GM18873 (cell line): ENCODE results near the gene DENND2D.
"Not testable (repeated sequence)": the region's sequence is repeated elsewhere in the genome, so short reads cannot be mapped to it uniquely, and the experiment has no call there.

Experiments used
- ATAC-seq: cut with Tn5 transposase; IDR thresholded peaks from one replicate; pipeline ENCODE4 v1.9.1; 2021; ENCODE audit warnings: mild to moderate bottlenecking, moderate library complexity, moderate number of reproducible peaks; ENCODE audit not compliant: unreplicated experiment, low FRiP score

DENND2D gene

GRCh38 chr1:111222308-111223125 lies 22.1 kb upstream of the DENND2D start:
- ATAC-seq, result no peak

DNA sequence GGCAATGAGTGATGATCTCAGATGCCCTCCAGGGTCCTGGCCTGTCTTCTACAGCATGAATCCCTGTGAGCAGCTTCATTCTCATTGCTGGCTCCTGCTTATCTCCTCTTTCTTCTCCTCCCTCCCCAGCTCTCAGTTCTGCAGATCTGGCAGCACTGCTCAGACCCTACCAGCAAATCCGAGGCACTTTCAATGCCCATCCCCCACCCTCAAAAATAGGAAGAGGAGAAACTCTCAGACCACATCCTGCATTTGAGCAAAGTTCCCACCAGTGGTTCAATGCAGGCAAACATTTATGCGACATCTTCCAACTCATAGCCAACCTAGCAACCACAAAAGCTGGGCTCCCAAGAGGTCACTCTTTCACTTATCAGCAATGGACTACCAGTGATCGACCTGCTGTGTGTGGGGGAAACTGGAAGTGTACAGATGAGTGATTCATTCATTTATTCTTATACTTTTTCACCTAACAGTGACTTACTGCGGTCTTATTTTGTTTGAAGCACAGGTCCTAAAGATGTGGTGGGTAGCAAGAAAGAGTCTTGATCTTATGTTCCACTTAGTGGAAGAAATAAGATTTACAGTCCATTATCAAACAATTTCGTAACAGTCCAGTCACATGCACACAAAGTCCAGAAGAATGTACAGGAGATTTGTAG lies 21.3 kb upstream of the DENND2D start:
- ATAC-seq, result peak; percentile 57

- ATAC-seq, result no peak
These were observed 20.8 kb upstream of the DENND2D start for GRCh38 chr1:111221276-111221632.

DNA sequence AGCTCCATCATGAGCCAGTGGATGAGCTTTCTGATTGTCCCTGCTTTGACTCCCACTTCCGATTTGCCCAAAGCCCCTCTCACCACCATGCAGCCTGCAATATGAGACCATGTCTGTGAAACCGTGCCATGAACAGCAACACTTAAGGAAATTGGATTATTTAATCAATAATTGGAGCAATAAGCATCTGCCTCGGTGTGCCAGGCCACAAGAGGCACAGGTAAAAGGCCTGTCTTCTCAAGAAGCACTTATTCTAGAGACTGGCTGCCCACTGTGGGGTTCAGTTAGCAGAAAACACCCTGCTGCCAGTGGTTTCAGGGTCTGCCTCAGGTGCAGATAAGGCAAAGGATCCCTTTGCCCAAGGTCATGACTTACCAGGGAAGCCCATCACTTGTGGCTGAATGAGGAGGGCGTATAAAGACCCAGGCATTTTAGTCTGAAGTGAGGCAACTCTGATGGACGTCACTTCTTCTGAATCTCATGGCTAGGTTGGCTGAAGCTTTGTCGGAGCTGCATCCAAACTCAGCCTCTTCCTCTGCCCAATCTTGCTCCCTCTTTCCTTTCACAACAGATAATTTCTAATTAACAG lies 19.9 kb upstream of the DENND2D start:
- no peak for ATAC-seq

GRCh38 chr1:111219557-111220286 lies 19.3 kb upstream of the DENND2D start:
- no peak for ATAC-seq

DNA sequence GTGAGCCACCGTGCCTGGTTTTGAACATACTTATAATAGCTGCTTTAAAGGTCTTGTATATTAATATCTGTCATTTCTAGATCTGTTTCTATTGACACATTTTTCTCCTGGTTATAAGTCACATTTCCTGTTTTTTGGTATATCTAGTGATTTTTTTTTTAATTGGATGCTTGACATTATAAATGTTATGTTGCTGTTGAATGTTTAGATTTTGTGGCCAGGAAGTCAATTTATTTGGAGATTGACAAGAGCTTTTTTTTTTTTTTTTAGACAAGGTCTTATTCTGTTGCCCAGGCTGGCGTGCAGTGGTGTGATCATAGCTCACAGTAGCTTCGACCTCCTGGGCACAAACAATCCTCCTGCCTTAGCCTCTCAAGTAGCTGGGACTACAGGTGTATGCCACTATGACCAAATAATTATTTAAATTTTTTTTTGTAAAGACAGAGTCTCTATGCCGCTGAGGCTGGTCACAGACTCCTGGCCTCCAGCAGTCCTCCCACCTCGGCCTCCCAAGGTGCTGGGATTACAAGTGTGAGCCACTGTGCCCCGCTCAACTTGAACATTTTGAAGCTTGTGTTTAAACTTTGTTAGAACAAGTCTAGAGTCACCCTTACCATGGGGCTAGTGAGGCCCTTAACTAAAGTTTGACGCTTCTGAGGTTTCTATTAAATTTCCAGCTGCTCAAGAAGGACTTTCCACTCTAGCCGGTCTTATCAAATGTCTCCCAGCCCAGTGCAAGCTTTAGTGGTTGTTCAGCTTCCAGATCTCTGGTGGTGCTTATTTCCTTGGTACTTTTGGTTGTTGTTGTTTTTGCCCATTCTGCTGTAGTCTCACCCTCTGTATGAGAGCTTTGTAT lies 18.5 kb upstream of the DENND2D start:
- no peak for ATAC-seq

DNA sequence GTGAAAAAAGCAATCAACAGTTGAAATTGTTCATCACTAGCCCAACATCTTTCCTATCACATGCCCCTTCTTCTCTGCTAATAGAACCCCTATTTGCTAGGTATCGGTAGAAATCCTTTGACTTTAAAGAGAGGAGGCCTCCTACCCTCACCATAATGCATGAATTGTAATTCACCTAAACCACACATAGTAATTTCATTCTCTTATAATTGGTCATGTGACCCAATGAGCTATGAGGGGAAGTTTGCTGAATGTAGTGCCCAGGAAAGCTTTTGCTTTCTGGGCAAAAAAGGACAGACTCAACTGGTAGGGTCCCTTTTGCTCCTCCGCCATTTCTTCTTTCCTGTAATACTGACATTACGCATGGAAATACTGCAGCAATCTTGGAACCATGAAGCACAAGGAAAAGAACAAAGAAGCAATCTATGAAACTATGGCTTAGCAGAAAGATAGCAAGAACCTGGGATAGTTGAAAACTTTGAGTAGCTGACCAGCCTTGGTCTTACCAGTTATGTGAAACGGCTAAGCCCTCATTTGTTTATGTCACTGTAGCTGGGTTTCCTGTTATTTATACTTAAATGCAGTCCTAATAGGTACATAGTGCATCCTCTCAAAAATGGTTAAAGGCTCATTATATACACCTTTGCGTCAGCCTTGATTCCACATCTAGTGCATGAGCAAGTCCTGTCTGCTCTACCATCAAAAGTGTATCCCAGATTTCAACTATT lies 16.9 kb upstream of the DENND2D start:
- no peak for ATAC-seq

DNA sequence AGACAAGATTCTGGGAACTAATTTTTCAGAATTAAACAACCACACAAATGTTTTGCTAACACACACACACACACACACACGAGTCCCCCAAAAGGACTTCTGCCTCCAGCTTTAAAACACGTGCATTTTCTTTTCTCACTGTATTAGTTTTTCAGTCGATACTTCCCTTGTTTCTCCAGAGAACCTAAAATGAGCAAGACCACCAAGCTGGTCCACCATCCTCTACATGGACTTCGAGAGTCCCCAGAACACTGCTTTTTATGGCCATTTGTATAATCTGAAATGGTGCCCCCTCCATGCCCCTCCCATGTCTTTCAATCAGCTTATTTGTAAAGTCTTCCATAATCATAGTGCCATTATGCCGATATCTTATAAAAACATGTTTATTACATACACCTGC lies 16.3 kb upstream of the DENND2D start:
- no peak for ATAC-seq

GRCh38 chr1:111215285-111215684 lies 14.8 kb upstream of the DENND2D start:
- ATAC-seq, result not testable (repeated sequence)

DNA sequence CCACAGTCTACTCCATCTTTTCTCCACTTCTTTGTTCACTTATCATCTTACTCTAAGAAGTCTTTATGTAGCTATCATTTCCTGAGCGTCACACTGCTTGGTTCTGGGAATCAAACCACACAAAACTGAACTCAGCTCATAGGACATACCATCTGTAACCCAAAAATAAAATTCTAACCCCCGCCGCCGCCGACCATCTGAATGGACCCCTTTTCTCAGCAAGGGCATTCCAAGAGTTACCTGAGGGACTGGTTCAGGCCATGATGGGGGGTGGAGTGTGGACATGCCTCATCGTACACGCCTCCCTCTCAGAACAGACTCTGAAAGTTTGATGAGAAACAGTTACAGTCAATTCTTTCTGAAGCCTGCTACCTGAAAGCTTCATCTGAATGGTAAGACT lies 14.4 kb upstream of the DENND2D start:
- no peak for ATAC-seq

DNA sequence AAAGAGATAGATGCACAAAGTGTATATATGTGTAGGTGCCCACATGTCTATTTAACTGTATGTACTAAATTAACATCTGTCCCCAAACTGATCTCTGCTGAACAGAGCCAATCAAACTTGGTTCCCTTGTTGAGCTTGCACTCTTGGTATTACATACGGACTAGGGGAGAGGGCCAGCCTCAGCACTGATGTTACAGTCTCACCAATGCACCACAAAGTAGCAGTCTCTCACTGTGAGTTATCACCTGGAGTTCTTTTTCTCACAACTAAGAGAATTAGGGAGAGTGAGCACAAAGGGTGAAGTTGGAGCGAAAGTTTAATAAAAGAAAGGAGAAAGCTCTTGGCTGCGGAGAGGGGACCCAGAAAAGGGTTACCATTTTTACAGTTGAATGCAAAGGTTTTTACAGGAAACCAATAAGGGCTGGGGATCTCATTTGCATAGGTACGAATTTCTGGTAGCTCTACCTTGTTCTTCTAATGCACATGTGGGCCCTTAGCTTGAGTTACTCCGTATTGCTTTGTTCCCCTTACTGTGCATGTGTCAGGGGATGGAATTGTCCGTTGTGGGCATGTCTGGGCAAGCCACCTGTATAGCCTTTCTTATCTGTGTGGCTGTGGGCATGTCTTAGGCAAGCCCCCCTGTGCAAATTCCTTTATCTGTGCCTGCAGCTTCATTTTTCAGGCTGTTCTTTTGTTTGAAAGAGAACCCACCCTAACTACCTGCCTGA lies 13.8 kb upstream of the DENND2D start:
- no peak for ATAC-seq

GRCh38 chr1:111213412-111213811 lies 13.0 kb upstream of the DENND2D start:
- no peak for ATAC-seq

GRCh38 chr1:111212634-111213335 lies 12.3 kb upstream of the DENND2D start:
- no peak for ATAC-seq

- no peak for ATAC-seq
These were observed 11.5 kb upstream of the DENND2D start for GRCh38 chr1:111211921-111212320.

DNA sequence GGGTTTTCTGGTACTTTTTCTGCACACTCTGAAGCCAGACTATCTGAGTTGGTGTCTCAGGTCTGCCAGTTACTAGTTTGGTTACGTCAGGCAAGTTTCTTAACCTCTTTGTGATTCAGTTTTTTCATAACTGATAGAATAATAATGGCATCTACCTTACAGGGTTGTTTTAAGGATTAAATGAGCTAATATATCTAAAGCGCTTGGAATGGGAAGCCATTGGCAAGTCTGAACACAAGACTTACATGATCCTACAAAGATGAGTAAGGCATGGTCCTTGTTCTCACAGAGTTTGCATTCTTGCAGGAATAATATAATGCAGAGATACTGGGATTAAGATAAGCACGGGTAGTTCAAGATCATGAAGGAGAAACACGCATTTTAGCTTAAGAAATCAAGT lies 9.2 kb upstream of the DENND2D start:
- ATAC-seq, result no peak

GRCh38 chr1:111208921-111209320 lies 8.5 kb upstream of the DENND2D start:
- ATAC-seq, result no peak

DNA sequence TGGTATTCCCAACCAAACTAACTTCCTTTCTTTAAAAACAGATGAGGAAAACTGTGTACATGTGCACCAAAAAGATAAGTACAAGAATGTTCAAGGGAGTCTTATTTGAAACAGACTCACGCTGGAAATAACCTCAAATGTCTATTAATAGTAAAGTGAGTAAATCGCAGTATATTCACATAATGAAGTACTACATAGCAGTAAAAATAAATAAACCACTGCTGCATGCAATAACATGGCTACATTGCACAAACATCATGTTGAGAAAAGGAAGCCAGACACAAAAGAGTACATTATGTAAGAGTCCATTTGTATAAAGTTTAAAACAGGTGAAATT lies 5.2 kb upstream of the DENND2D start:
- ATAC-seq, result no peak

GRCh38 chr1:111204983-111205713 lies 4.7 kb upstream of the DENND2D start:
- no peak for ATAC-seq
